ENCODE measurements around the gene ATP12A.

The ATP12A gene

DNA sequence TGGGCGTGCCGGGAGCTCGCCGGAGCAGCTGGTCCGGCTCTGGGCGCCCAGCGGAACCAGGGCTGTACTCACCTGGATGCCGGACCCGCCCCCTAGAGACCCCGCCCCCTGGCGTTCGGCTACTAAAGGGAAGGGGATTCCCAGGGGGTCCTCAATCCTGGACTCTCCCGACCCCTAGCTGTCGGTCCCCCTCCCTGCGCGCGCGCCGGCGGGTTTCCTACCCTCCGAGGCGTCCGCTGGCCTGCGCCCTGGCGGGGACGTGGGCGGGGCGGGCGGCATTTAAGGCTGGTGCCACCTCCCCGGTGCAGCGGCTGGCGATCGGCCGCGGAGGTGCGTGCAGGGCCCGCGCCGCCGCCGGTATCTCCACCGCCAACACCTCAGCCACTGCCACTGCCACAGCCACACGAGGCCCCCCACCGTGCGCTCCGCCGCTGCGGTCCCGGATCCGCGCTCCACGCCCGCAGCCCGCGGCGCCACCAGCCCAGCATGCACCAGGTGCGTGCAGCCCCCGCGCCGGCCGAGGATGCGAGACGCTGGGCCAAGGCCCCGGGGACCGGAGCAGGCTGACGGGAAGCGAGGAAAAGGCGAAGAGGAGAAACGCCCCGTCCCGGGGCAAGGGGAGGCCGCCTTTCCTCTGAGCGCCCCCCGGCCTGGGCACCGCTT lies at the start of gene ATP12A:
Gene ATP12A, plus strand, starts transcription at position 151 of the 663 bp plus-strand sequence. Its CDS starts 336 bp downstream, at position 487.
- Mint-ChIP-seq H3K9me3 (no peaks in the 10 kb centered on the region), H3K27ac (no peak within 1 kb of the TSS), H3K36me3 (ENCODE audit: low read depth) (no peaks in the 10 kb centered on the region), H3K4me1 (ENCODE audit: low read depth) (peaks cover 30% of the 10 kb centered on the region), H3K4me3 (no peak within 1 kb of the TSS), H3K27me3 (ENCODE audit: low read depth) (peaks cover 60% of the 10 kb centered on the region)

DNA sequence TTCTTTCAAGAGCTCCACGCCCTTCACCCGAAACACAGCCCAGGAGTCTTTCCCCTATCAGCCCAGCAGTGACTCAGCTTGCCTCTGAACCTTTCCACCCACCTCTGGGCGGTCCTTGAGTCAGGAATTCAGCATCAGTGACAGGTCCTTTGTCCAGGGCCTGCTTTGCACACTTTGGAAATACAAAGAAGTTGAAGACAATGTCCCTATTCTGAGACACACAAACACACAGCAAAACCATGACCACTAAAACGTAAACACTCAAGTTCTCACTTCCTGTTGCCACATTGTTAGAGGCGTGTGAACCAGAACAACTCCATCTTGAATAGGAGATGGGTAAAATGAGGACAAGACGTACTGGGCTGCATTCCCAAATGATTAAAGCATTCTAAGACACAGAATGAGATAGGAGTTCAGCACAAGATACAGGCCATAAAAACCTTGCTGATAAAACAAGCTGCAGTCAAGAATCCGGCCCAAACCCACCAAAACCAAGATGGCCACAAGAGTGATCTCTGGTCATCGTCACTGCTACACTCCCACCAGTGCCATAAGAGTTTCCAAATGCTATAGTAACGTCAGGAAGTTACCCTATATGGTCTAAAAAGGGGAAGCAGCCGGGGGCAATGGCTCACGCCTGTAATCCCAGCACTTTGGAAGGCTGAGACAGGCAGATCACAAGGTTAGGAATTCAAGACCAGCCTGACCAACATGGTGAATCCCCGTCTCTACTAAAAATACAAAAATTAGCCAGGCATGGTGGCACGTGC lies 49.2 kb upstream of the ATP12A start:
- Mint-ChIP-seq H3K4me3 (no peak overlapping the region), H3K4me1 (ENCODE audit: low read depth) (peaks cover 27% of the 10 kb centered on the region), H3K27ac (peak overlapping the region; percentile 52), H3K9me3 (no peaks in the 10 kb centered on the region), H3K36me3 (ENCODE audit: low read depth) (no peaks in the 10 kb centered on the region), H3K27me3 (ENCODE audit: low read depth) (no peaks in the 10 kb centered on the region)

DNA sequence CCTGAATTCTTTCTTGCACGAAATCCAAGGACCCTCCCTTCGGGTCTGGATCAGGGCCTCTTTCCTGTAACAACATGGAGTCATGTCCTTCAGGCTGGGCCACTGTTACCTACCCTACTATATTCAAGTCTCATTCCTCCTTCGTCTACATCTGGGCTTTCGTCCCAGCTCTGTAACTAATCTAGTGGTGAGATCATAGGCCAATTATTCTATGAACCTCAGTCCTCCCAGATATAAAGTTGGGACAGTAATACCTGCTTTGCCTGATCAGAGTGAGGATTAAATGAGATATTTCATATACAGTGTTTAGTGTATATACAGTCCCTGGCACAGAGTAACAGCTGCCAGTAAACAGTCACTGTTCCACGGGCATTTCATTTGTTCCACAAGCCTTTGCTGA lies 48.3 kb upstream of the ATP12A start:
- no peak overlapping the region for H3K27ac Mint-ChIP-seq
- no peaks in the 10 kb centered on the region for H3K36me3 Mint-ChIP-seq (ENCODE audit: low read depth)
- H3K9me3 Mint-ChIP-seq, result no peaks in the 10 kb centered on the region
- H3K4me3 Mint-ChIP-seq, result no peak overlapping the region
- peaks cover 19% of the 10 kb centered on the region for H3K4me1 Mint-ChIP-seq (ENCODE audit: low read depth)
- no peaks in the 10 kb centered on the region for H3K27me3 Mint-ChIP-seq (ENCODE audit: low read depth)

DNA sequence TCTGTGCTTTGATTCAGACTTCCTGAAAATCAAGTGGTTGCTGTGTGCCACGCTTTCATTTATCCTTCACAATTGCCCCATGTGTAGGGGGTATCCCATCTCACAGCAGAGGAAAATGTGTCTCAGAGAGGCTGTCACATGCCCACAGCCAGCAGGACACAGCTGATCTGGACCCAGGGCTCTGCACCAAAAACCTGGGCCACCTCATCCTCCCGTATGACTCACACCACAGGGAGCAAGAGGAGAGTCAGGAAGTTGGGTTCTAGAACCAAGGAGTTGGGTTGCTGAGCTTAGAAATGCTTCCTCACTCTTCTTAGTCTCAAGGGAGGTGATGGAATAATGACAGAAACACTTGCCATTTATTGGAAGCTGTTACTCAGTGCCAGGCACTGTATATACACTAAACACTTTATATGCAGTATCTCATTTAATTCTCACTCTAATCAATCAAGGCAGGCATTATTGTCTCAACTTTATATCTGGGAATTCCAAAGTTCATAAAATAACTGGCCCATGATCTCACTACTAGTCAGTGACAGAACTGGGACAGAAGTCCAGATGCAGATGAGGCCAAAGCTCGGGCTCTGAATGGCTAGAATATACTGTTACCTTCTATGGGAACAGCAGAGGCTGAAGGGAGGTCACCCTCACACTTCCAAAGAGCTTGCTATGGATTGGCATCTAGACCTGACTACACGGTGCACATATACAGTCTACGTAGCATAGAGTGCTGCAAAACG lies 47.7 kb upstream of the ATP12A start:
- Mint-ChIP-seq H3K36me3 (ENCODE audit: low read depth) (no peaks in the 10 kb centered on the region), H3K4me1 (ENCODE audit: low read depth) (peaks cover 19% of the 10 kb centered on the region), H3K9me3 (no peaks in the 10 kb centered on the region), H3K27ac (no peak overlapping the region), H3K27me3 (ENCODE audit: low read depth) (no peaks in the 10 kb centered on the region), H3K4me3 (no peak overlapping the region)

DNA sequence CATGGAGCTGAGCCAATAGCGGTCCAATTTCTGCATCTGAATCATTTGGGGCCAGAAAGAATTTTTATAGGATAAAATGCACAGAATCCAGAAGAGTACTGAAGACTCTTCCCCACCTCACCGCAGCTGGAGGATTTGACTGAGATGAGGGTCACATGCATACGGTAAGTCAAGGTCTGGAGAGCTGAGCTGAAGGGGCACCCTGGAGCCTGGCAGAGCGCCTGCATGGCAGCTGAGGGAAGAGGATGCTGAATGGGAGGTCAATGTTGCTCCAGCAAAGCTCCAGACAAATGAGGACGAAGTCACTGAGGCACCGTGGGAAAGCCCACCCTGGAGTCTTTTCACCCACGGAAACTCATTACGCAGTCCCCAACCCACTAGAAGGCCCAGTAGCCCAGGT lies 43.4 kb upstream of the ATP12A start:
- H3K4me3 Mint-ChIP-seq, result no peak overlapping the region
- H3K9me3 Mint-ChIP-seq, result no peaks in the 10 kb centered on the region
- no peaks in the 10 kb centered on the region for H3K27me3 Mint-ChIP-seq (ENCODE audit: low read depth)
- H3K4me1 Mint-ChIP-seq (ENCODE audit: low read depth), result peaks cover 6% of the 10 kb centered on the region
- no peak overlapping the region for H3K27ac Mint-ChIP-seq
- H3K36me3 Mint-ChIP-seq (ENCODE audit: low read depth), result no peaks in the 10 kb centered on the region

DNA sequence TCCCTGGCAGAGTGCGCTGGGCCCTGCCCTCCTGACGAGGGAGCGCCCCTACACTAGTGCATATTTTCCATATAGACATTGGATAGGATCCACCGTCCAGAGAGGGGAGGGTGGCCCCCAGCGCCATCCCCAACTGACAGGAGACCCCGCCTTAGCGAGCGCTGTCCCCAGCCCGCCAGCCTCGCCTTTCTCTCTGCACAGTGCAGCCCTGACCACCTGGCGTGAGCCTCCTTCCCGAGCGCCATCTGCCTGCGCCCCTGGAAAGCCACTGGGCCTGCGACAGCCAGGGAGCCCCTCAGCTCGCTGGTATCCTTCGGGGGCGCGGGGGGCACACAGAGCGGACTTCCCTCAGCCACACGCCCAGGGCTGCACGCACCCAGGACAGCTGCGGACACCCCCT lies 42.1 kb upstream of the ATP12A start:
- H3K9me3 Mint-ChIP-seq, result no peaks in the 10 kb centered on the region
- peaks cover 3% of the 10 kb centered on the region for H3K4me1 Mint-ChIP-seq (ENCODE audit: low read depth)
- no peak overlapping the region for H3K4me3 Mint-ChIP-seq
- H3K36me3 Mint-ChIP-seq (ENCODE audit: low read depth), result no peaks in the 10 kb centered on the region
- H3K27ac Mint-ChIP-seq, result no peak overlapping the region
- H3K27me3 Mint-ChIP-seq (ENCODE audit: low read depth), result no peaks in the 10 kb centered on the region

DNA sequence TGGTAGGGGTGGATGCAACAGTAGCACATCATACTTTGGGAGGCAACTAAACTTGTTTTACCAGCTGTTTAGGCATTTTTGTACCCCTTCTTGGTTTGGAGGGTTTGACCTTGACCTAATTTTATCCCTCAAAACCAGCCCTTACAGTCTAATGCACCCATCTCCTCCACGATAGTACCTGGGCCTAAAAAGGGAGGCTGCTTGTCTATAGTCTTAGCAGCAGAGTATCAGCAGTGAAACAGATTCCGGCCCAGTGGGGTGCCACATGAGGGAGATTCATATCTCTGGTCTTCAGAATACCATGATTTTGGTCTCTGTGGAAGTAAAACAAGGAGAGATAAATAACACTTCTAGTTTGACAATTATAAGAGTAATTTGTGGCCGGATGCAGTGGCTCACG lies 39.5 kb upstream of the ATP12A start:
- Mint-ChIP-seq H3K27ac (no peak overlapping the region), H3K36me3 (ENCODE audit: low read depth) (no peaks in the 10 kb centered on the region), H3K9me3 (no peaks in the 10 kb centered on the region), H3K4me3 (no peak overlapping the region), H3K4me1 (ENCODE audit: low read depth) (no peaks in the 10 kb centered on the region), H3K27me3 (ENCODE audit: low read depth) (no peaks in the 10 kb centered on the region)

DNA sequence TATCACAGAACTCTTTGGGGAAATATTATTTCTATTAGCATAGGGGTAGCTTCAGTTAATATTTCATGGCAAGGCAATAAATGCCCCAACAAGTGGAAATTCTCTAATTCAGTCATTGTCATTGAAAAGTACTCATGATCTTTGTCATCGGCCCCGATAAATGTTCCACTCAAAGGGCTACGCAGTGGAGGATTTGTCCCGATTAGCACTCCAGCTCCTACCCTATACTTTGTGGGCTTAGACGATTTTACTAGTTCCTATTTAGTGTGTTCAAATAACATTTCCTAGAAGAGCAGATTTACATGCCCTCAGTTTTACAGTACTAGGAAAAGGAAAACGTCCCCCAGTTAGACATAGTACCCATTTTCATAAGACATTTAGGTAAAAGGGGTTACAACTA lies 38.0 kb upstream of the ATP12A start:
- H3K36me3 Mint-ChIP-seq (ENCODE audit: low read depth), result peaks cover 2% of the 10 kb centered on the region
- no peak overlapping the region for H3K4me3 Mint-ChIP-seq
- no peaks in the 10 kb centered on the region for H3K4me1 Mint-ChIP-seq (ENCODE audit: low read depth)
- H3K27me3 Mint-ChIP-seq (ENCODE audit: low read depth), result no peaks in the 10 kb centered on the region
- no peak overlapping the region for H3K27ac Mint-ChIP-seq
- H3K9me3 Mint-ChIP-seq, result no peaks in the 10 kb centered on the region

DNA sequence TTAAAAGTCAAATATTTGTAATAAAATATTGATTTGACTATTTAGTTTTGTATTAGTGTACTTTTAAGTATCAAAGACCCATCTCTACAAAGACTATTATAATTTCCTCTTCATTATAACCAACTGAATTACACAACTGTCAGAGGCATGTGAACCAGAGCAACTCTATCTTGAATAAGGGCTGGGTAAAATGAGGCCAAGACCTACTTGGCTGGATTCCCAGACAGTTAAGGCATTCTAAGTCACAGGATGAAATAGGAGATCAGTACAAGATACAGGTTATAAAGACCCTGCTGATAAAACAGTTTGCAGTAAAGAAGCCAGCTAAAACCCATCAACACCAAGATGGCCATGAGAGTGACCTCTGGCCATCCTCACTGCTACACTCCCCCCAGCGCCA lies 36.2 kb upstream of the ATP12A start:
- Mint-ChIP-seq H3K27ac (no peak overlapping the region), H3K36me3 (ENCODE audit: low read depth) (peaks cover 2% of the 10 kb centered on the region), H3K27me3 (ENCODE audit: low read depth) (no peaks in the 10 kb centered on the region), H3K4me3 (no peak overlapping the region), H3K9me3 (no peaks in the 10 kb centered on the region), H3K4me1 (ENCODE audit: low read depth) (peaks cover 2% of the 10 kb centered on the region)

DNA sequence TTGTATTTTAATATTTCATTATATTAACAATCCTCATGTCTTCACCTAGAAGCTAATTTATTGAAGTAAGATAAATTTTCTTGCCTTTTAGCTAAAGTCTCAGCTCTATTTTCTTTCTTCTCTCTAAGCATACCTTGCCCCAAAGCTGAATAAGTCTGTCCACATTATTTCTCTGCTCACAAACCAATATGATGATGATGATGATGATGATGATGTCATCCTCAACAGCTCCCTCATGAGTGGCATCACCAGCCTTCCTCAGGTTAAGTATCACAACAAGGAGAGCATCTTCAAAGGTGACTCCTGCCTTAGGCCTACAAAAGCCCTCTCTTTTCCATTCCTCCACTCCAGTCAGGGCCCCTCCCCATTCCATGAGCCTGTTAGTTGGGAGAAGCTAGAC lies 31.9 kb upstream of the ATP12A start:
- Mint-ChIP-seq H3K9me3 (no peaks in the 10 kb centered on the region), H3K36me3 (ENCODE audit: low read depth) (peaks cover 2% of the 10 kb centered on the region), H3K4me1 (ENCODE audit: low read depth) (peaks cover 11% of the 10 kb centered on the region), H3K4me3 (no peak overlapping the region), H3K27ac (no peak overlapping the region), H3K27me3 (ENCODE audit: low read depth) (no peaks in the 10 kb centered on the region)

DNA sequence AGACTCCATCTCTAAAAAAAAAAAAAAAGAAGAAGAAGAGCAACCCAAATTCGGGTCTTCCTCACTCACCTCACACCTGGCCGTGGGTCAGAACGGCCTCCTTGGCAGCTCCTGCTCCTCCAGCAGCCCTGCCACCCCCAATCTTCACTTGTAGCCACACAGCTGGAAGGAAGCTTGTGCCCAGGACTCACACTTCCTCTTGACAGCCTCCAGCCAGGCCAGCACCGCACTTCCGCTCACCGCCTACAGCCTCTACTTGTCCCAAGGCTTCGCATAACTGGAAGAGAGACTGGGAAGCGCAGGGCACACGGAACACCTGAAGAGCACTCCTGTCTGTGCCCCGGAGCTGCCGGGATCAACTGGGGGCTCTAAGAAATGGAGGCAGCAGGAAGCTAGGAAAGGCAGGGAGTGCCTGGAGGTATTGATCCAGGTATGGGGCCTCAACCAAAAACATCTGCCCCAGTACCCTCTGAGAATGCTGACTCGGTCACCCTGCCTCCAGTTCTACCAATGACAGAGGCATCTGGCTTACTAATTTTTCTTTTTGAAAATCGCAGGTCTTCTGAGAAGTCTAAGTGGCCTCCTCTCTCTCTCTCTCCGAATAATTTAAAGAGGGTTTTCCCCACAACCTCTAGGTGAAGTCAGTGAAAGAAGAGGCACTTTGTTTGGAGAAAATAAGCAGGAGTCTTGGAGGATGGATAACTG lies 31.1 kb upstream of the ATP12A start:
- peaks cover 1% of the 10 kb centered on the region for H3K27me3 Mint-ChIP-seq (ENCODE audit: low read depth)
- peak overlapping the region; percentile 69 for H3K27ac Mint-ChIP-seq
- H3K36me3 Mint-ChIP-seq (ENCODE audit: low read depth), result peaks cover 2% of the 10 kb centered on the region
- H3K4me1 Mint-ChIP-seq (ENCODE audit: low read depth), result peaks cover 11% of the 10 kb centered on the region
- H3K9me3 Mint-ChIP-seq, result no peaks in the 10 kb centered on the region
- no peak overlapping the region for H3K4me3 Mint-ChIP-seq

DNA sequence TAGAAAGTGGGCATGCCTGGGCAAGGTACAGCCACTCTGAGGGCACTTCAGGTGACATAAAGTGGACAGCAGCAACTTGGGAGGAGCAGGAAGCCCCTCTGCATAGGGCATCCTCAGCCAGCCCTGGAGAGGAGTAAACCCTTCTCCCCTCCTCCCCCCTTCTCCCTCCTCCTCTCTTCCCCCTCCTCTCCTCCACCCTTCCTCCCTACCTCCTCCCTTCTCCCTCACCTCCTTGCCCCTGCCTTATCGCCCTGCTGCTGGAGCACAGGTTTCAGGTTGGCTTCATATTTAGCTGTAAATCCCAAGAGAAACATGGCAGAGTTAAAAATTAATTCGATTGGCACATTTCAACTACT lies 30.5 kb upstream of the ATP12A start:
- H3K27ac Mint-ChIP-seq, result peak overlapping the region; percentile 69
- no peak overlapping the region for H3K4me3 Mint-ChIP-seq
- peaks cover 2% of the 10 kb centered on the region for H3K36me3 Mint-ChIP-seq (ENCODE audit: low read depth)
- no peaks in the 10 kb centered on the region for H3K9me3 Mint-ChIP-seq
- H3K4me1 Mint-ChIP-seq (ENCODE audit: low read depth), result peaks cover 11% of the 10 kb centered on the region
- H3K27me3 Mint-ChIP-seq (ENCODE audit: low read depth), result peaks cover 7% of the 10 kb centered on the region

DNA sequence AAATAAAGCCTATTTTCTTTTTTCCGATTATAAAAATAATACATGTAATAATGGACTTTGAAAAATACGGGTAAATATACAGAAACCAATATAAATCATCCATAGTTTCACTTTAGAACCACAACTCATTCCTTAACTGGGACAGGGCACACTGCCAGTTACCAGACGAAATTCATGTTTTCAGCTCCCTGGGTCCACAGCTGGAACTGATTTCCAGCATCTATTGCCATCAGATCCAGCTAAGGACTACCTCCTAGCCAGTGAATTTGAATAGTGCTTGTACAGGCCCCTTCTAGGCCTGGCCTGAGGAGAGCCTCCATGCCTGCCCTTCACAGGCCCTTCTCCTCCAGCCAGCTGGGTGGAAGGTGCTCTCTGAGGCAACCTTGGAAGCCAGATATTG lies 30.0 kb upstream of the ATP12A start:
- H3K36me3 Mint-ChIP-seq (ENCODE audit: low read depth), result peaks cover 2% of the 10 kb centered on the region
- H3K9me3 Mint-ChIP-seq, result no peaks in the 10 kb centered on the region
- no peak overlapping the region for H3K27ac Mint-ChIP-seq
- peaks cover 11% of the 10 kb centered on the region for H3K4me1 Mint-ChIP-seq (ENCODE audit: low read depth)
- H3K27me3 Mint-ChIP-seq (ENCODE audit: low read depth), result peaks cover 11% of the 10 kb centered on the region
- no peak overlapping the region for H3K4me3 Mint-ChIP-seq

DNA sequence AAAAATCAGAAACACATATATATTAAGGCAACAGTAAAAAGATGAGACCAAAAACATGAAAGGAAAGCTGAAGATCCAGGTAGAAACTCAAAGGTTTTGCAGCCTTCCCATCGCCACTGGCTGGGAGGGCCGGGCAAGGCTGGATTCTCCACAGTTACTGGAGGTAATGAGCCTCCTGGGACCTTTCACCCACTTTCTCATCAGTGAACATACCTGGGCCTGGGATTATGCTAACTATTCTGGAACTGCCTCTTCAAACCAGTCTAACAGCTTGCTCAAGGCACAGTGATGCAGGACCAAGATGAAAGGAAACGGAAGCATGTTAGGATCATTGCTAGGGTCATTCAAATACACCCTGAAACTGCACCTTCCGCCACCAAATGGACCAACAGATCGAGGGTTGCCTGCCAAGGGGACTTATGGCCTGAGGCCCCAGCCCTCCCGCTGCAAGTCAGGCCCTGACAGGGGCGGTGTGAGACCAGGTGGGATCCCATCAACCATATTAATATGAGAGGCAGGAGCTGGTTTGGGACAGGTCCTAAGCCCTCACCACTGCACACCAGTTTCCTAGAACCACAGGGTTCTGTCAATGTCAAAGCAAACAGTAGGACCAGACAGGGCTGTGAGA lies 28.4 kb upstream of the ATP12A start:
- H3K4me3 Mint-ChIP-seq, result no peak overlapping the region
- H3K9me3 Mint-ChIP-seq, result no peaks in the 10 kb centered on the region
- H3K36me3 Mint-ChIP-seq (ENCODE audit: low read depth), result no peaks in the 10 kb centered on the region
- H3K4me1 Mint-ChIP-seq (ENCODE audit: low read depth), result peaks cover 11% of the 10 kb centered on the region
- peaks cover 15% of the 10 kb centered on the region for H3K27me3 Mint-ChIP-seq (ENCODE audit: low read depth)
- H3K27ac Mint-ChIP-seq, result no peak overlapping the region

Measured in T-helper 1 cell treated with Interleukin-12 subunit alpha and Interleukin-12 subunit beta and Interleukin-4 antibody, amounts not matched to agents 30 μg/mL and 1 μg/mL, for 36 hours (primary cell).